Motor neuron (in vitro differentiated cells): ENCODE measurements around the gene VASH2. TPM values are rescaled to one million over a fixed set of nuclear protein-coding genes. Genes with fewer than 3 reads are reported as not detected.
A peak's percentile ranks its signal among the peaks of the same experiment; 100 is the strongest.

Experiments used
- ATAC-seq, 8 experiments: fragments of 200-7000 bp; cut with Tn5 transposase; replicated peaks in 6 of 8; 2 replicates each; pipeline ENCODE4 v1.8.0; 2021; ENCODE audit warnings: mild to moderate bottlenecking in 8 of 8, moderate library complexity in 8 of 8
- H3K27ac ChIP-seq, 2 donors: fragments of 250-450 bp; sonication (Bioruptor Pico); 2 replicates each; pipeline ENCODE4 v1.9.0; 2021; ENCODE audit warnings: antibody characterized with exemption in 2 of 2, mild to moderate bottlenecking in 2 of 2, moderate library complexity in 1 of 2
- H3K4me1 ChIP-seq, 2 donors: fragments of 250-450 bp; sonication (Bioruptor Pico); replicated peaks in 1 of 2; 2 replicates each; pipeline ENCODE4 v1.6.1; 2021; ENCODE audit warnings: antibody characterized with exemption in 2 of 2, mild to moderate bottlenecking in 2 of 2, moderate library complexity in 1 of 2
- H3K4me3 ChIP-seq, 5 donors: fragments of 250-450 bp; sonication (Bioruptor Pico); 2 replicates each; pipeline ENCODE4 v1.9.0; 2021; ENCODE audit warnings: antibody characterized with exemption in 5 of 5, mild to moderate bottlenecking in 5 of 5, moderate library complexity in 4 of 5
- WGBS, 10 experiments: fragments of 450-650 bp; shearing (Covaris generic); methylation state at CpG; one replicate each; pipeline ENCODE4 v1.0.0; 2022; 5-methylcytosine and 5-hydroxymethylcytosine counted together
- in situ Hi-C, 9 experiments: fragments of 400-800 bp; cut with MboI; loops; one replicate each; pipeline ENCODE4 v1.15.0; 2021; ENCODE audit warnings: low sequenced_read_pairs in 9 of 9, low pct_unique_long_range_greater_than_20kb in 2 of 9; ENCODE audit not compliant: unreplicated experiment in 9 of 9
- total RNA-seq, 8 experiments: library from RNA; unstranded; fragments of 300-600 nt; gene quantifications; 2 replicates each; pipeline versions ENCODE4 v1.2.3 to v1.2.4, GENCODE V29; 2022

VASH2 gene
- total RNA-seq, 8 experiments from 2014 or later, result 1.2 to 44.7 (median 22.4) TPM

GRCh38 chr1:212916481-212917133 lies 33.7 kb upstream of the VASH2 start:
- in situ Hi-C loops, result no loop called here
- ATAC-seq, result peak in 7 of 8 experiments; percentile 45 to 94 (median 61)
- Histone ChIP-seq H3K4me3 (no peak overlapping the region), H3K27ac (peak overlapping the region in 1 of 2 donors; percentile 19), H3K4me1 (peaks cover 24 to 28% of the 10 kb centered on the region in 2 donors)
- WGBS, 10 experiments, result 11 to 70% (median 30%) methylated on average over 2 to 12 of the region's 23 CpGs; no CpG with 5 or more reads in 3 of the 10 experiments

GRCh38 chr1:212917134-212917485 lies 33.2 kb upstream of the VASH2 start:
- ATAC-seq, result no peak
- Histone ChIP-seq H3K27ac (no peak overlapping the region), H3K4me1 (peaks cover 24 to 27% of the 10 kb centered on the region in 2 donors), H3K4me3 (no peak overlapping the region)
- WGBS, 10 experiments, result 44 to 100% (median 85%) methylated on average over 1 to 9 of the region's 9 CpGs; no CpG with 5 or more reads in 1 of the 10 experiments
- in situ Hi-C loops, result no loop called here

DNA sequence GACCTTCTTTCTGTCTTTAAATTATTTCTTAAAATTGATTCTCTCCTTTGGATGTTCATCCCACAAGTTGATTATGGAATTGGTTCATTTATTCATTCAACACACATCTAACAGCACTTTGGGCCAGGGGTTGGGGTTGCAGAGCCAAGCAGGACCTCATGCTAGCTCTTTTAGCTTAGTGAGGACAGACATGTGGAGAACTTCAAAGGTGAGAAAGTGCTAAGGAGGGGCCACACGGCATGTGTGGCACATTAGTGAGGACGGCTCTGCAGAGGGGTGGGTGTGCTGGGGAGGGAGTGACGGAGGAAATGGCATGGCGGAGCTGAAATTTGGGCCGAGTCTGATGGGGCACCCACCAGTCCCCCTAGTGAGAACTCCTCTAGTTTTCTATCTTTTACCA lies 32.5 kb upstream of the VASH2 start:
- H3K4me1 ChIP-seq, result peaks cover 24% of the 10 kb centered on the region in 2 donors
- no peak for ATAC-seq
- in situ Hi-C loops, result no loop called here
- WGBS, 10 experiments, result 60 to 83% methylated on average over 1 of the region's 5 CpGs; no CpG with 5 or more reads in 8 of the 10 experiments
- H3K27ac ChIP-seq, result no peak overlapping the region
- H3K4me3 ChIP-seq, result no peak overlapping the region

DNA sequence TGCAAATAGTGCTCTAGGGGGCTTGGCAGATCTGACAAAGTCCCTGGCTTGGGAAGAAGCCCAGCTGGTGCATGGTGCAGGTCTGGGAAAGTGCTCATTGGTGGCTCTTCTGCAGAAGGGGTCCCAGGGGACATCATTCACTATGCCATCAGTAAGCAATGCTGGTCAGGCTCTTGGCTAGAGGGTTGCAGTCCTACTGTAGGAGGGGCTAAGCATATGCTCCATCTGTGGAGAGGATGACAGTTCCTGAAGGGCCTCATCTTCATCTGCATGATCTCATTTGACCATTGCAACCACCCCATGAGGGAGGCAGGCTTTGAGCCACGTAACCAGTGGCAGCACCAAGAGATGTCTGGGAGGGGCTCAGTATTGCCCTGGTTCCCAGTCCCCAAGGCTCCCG lies 31.5 kb upstream of the VASH2 start:
- Histone ChIP-seq H3K4me1 (peaks cover 24% of the 10 kb centered on the region in 2 donors), H3K27ac (no peak overlapping the region), H3K4me3 (no peak overlapping the region)
- WGBS, 10 experiments, result 0 to 100% (median 85%) methylated on average over 1 to 2 of the region's 2 CpGs; no CpG with 5 or more reads in 5 of the 10 experiments
- in situ Hi-C loops, result no loop called here
- ATAC-seq, result peak in 4 of 8 experiments; percentile 3 to 50 (median 20)

DNA sequence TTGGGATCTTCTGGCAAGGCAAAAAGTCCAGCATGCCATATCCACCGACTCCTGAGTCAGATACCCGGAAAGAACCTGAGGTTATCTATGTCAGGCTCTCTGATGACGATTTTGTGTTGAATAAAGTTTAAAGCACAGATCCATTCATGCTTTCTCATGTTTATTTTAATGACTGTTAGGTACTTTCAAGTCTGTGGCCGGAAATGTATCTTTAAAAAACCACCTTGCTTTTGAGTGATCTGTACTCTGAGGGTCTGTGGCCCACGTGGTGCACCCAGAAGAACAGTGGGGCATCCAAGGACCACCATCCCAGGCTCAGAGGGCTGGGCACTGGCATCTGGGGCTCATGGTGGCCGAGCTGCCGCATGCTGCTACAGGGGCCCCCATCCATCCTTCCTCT lies 30.1 kb upstream of the VASH2 start:
- in situ Hi-C loops, result no loop called here
- no peak overlapping the region for H3K27ac ChIP-seq
- WGBS, 10 experiments, result 0 to 100% (median 64%) methylated on average over 1 to 6 of the region's 7 CpGs; no CpG with 5 or more reads in 2 of the 10 experiments

GRCh38 chr1:212920896-212921295 lies 29.4 kb upstream of the VASH2 start:
- ATAC-seq, result no peak
- Histone ChIP-seq H3K4me3 (no peak overlapping the region), H3K4me1 (peaks cover 8 to 10% of the 10 kb centered on the region in 2 donors), H3K27ac (no peak overlapping the region)
- WGBS, 10 experiments, result 36 to 95% (median 83%) methylated on average over 1 to 6 of the region's 6 CpGs; no CpG with 5 or more reads in 3 of the 10 experiments
- in situ Hi-C loops, result no loop called here

More for the DNA sequence above, 30.1 kb upstream of the VASH2 start:
- ATAC-seq, result no peak
- Histone ChIP-seq H3K4me3 (no peak overlapping the region), H3K4me1 (peaks cover 14 to 16% of the 10 kb centered on the region in 2 donors)

- Histone ChIP-seq H3K4me3 (no peak overlapping the region), H3K27ac (no peak overlapping the region), H3K4me1 (no peaks in the 10 kb centered on the region)
- in situ Hi-C loops, result no loop called here
- ATAC-seq, result no peak
- 45 to 96% (median 76%) methylated on average over 2 to 4 of the region's 5 CpGs; no CpG with 5 or more reads in 7 of the 10 experiments for WGBS, 10 experiments
Observed at GRCh38 chr1:212922016-212922415, 28.3 kb upstream of the VASH2 start.

DNA sequence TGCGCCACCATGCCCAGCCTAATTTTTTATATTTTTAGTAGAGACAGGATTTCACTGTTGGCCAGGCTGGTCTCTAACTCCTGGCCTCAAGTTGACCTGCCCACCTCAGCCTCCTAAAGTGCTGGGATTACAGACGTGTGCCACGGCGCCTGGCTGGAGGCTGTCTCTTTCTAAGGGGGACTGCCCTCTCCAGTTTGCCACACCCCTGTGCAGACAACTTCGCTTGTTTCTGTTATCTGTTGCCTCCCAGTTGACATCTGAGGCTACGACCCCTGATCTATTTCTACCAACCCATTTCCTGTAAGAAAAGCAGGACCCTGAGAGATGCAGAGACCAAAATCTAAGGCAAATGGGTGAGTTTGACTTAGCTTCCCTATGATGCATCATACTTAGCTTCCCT lies 24.0 kb upstream of the VASH2 start:
- in situ Hi-C loops, result no loop called here
- ATAC-seq, result no peak
- Histone ChIP-seq H3K4me1 (peaks cover 10 to 13% of the 10 kb centered on the region in 2 donors), H3K27ac (no peak overlapping the region), H3K4me3 (no peak overlapping the region)
- 83 to 100% (median 93%) methylated on average over 1 to 6 of the region's 6 CpGs; no CpG with 5 or more reads in 2 of the 10 experiments for WGBS, 10 experiments

GRCh38 chr1:212928323-212929291 lies 21.7 kb upstream of the VASH2 start:
- peak in 6 of 8 experiments; percentile 41 to 83 (median 68) for ATAC-seq
- WGBS, 10 experiments, result 19 to 63% (median 28%) methylated on average over 2 to 10 of the region's 10 CpGs; no CpG with 5 or more reads in 2 of the 10 experiments
- Histone ChIP-seq H3K4me3 (no peak overlapping the region), H3K27ac (peak overlapping the region; percentile 5 to 50), H3K4me1 (peaks cover 10 to 13% of the 10 kb centered on the region in 2 donors)
- in situ Hi-C loops, result no loop called here

DNA sequence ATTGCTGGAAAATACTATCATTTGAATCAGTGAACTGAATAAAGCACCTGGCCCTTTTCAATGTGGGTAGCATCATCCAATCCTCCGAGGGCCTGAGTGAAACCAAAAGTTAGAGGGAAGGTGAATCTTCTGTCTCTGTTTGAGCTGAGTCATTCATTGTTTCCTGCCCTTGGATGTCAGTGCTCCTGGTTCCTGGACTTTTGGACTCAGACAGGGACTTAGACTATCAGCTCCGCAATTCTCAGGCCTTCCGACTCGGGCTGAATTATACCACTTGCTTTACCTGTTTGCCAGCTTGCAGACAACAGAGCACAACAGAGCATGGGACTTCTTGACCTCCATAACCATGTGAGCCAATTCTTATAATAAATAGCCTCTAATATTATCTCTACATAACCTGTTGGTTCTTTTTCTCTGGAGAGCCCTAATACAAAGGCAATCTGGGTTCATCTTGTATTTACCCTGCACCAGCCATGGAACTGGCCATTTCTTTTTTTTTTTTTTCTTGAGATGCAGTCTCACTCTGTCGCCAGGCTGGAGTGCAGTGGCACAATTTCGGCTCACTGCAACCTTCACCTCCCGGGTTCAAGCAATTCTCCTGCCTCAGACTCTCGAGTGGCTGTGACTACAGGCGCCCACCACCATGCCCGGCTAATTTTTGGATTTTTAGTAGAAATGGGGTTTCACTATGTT lies 19.2 kb upstream of the VASH2 start:
- in situ Hi-C loops, result no loop called here
- no peak for ATAC-seq
- WGBS, 10 experiments, result 56 to 95% (median 79%) methylated on average over 2 to 10 of the region's 10 CpGs; no CpG with 5 or more reads in 1 of the 10 experiments
- no peak overlapping the region for H3K4me3 ChIP-seq
- peaks cover 10 to 13% of the 10 kb centered on the region in 2 donors for H3K4me1 ChIP-seq
- H3K27ac ChIP-seq, result no peak overlapping the region

GRCh38 chr1:212933815-212934471 lies 16.4 kb upstream of the VASH2 start:
- Histone ChIP-seq H3K4me3 (no peak overlapping the region), H3K4me1 (peaks cover 2% of the 10 kb centered on the region in 2 donors), H3K27ac (no peak overlapping the region)
- in situ Hi-C loops, result no loop called here
- WGBS, 10 experiments, result 13 to 100% (median 83%) methylated on average over 1 of the region's 1 CpG; no CpG with 5 or more reads in 2 of the 10 experiments
- ATAC-seq, result peak in 3 of 8 experiments; percentile 78 to 93 (median 81)

GRCh38 chr1:212935387-212935981 lies 14.9 kb upstream of the VASH2 start:
- in situ Hi-C loops, result no loop called here
- no peak for ATAC-seq
- WGBS, 10 experiments, result 40 to 100% (median 88%) methylated on average over 1 to 7 of the region's 7 CpGs; no CpG with 5 or more reads in 2 of the 10 experiments
- H3K4me3 ChIP-seq, result no peak overlapping the region
- peaks cover 0 to 3% of the 10 kb centered on the region in 2 donors for H3K4me1 ChIP-seq
- H3K27ac ChIP-seq, result no peak overlapping the region
